Common myeloid progenitor, CD34-positive (primary cell): ENCODE results near the gene DYNLT3. TPM values are rescaled to one million over a fixed set of nuclear protein-coding genes. Genes with fewer than 3 reads are reported as not detected.

Experiments
- CTCF ChIA-PET: fragments of 350-600 bp; sonication (Branson Sonifier 250); formaldehyde crosslinking; loops from one replicate; lab custom pipeline; 2021; ENCODE audit warnings: antibody characterized with exemption; lab: Charles Lee
- POLR2A ChIA-PET: fragments of 350-600 bp; sonication (Branson Sonifier 250); formaldehyde crosslinking; loops from one replicate; lab custom pipeline; 2021; ENCODE audit warnings: antibody characterized with exemption; lab: Charles Lee
- DNase-seq, 3 donors: peaks; one replicate each; pipeline versions ENCODE4 v3.0.0 to v3.0.0-alpha.2; 2013
- H3K27ac ChIP-seq, 2 experiments: 1 replicate in 1 of 2; 2 replicates in 1 of 2; pipeline ENCODE4 v1.7.0; 2013; ENCODE audit warnings: inconsistent platforms in 2 of 2, low read length in 2 of 2, mild to moderate bottlenecking in 2 of 2, low read depth in 1 of 2, moderate library complexity in 1 of 2; ENCODE audit not compliant: severe bottlenecking in 2 of 2, insufficient read depth in 1 of 2, poor library complexity in 1 of 2
- H3K27me3 ChIP-seq, 5 experiments: replicated peaks in 2 of 5; 1 replicate in 3 of 5; 2 replicates in 2 of 5; pipeline versions ENCODE4 v1.6.1 to v1.7.0; 2013; ENCODE audit warnings: low read length in 4 of 5, mild to moderate bottlenecking in 2 of 5, moderate library complexity in 2 of 5, inconsistent platforms in 1 of 5; ENCODE audit not compliant: insufficient read depth in 5 of 5, control insufficient read depth in 4 of 5
- H3K36me3 ChIP-seq, 4 experiments: 1 replicate in 2 of 4; 2 replicates in 2 of 4; pipeline versions ENCODE4 v1.6.1 to v1.7.0; 2013; ENCODE audit warnings: low read length in 3 of 4, control low read depth in 1 of 4, mild to moderate bottlenecking in 1 of 4; ENCODE audit not compliant: control insufficient read depth in 4 of 4, insufficient read depth in 4 of 4
- H3K4me1 ChIP-seq, 4 experiments: 1 replicate in 3 of 4; 2 replicates in 1 of 4; pipeline versions ENCODE4 v1.6.1 to v1.7.1; 2013; ENCODE audit warnings: low read length in 3 of 4, mild to moderate bottlenecking in 3 of 4, control low read depth in 1 of 4, inconsistent platforms in 1 of 4, moderate library complexity in 1 of 4; ENCODE audit not compliant: control insufficient read depth in 4 of 4, insufficient read depth in 4 of 4; ENCODE audit errors: control extremely low read depth in 1 of 4
- H3K4me3 ChIP-seq, 7 experiments: 1 replicate in 4 of 7; 2 replicates in 3 of 7; pipeline versions ENCODE4 v1.5.1 to v1.7.0; 2013; ENCODE audit warnings: mild to moderate bottlenecking in 7 of 7, low read length in 6 of 7, moderate library complexity in 6 of 7, inconsistent platforms in 2 of 7, low read depth in 2 of 7, control low read depth in 1 of 7; ENCODE audit not compliant: insufficient read depth in 4 of 7, control insufficient read depth in 1 of 7; ENCODE audit errors: extremely low read depth in 1 of 7
- H3K9me3 ChIP-seq, 5 experiments: 1 replicate in 4 of 5; 2 replicates in 1 of 5; pipeline versions ENCODE4 v1.6.1 to v1.7.1; 2013; ENCODE audit warnings: low read length in 4 of 5, mild to moderate bottlenecking in 2 of 5, inconsistent platforms in 1 of 5, low read depth in 1 of 5, moderate library complexity in 1 of 5; ENCODE audit not compliant: control insufficient read depth in 4 of 5, insufficient read depth in 2 of 5; ENCODE audit errors: control extremely low read depth in 1 of 5
- WGBS: methylation state at CpG from one replicate; pipeline ENCODE4 v1.1.5; 2013; ENCODE audit not compliant: insufficient coverage; 5-methylcytosine and 5-hydroxymethylcytosine counted together
- polyA plus RNA-seq: library from polyadenylated mRNA; unstranded; fragments of 120-200 nt; gene quantifications from one replicate; pipeline ENCODE4 v1.2.1, GENCODE V29; 2013

The DYNLT3 gene, protein sequence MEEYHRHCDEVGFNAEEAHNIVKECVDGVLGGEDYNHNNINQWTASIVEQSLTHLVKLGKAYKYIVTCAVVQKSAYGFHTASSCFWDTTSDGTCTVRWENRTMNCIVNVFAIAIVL
- 30.2 TPM for polyA plus RNA-seq

GRCh38 chrX:37846934-37847732, at the start of gene DYNLT3:
TSS of gene DYNLT3 (minus strand) at chrX:37847571. CDS start at chrX:37847510, 61 bp downstream.
- H3K4me1 ChIP-seq = peaks cover 0 to 4% (median 3%) of the 10 kb centered on the region in 4 experiments
- peak within 1 kb of the TSS in 1 of 2 experiments; percentile 49 for H3K27ac ChIP-seq
- no peaks in the 10 kb centered on the region for H3K9me3 ChIP-seq
- H3K36me3 ChIP-seq = no peaks in the 10 kb centered on the region
- peak; percentile 63 to 85 (median 79) for DNase-seq
- ChIA-PET CTCF (no interaction called here), POLR2A (no interaction called here)
- H3K27me3 ChIP-seq = peaks cover 0 to 2% (median 0%) of the 10 kb centered on the region in 5 experiments
- H3K4me3 ChIP-seq = peak within 1 kb of the TSS; percentile 61 to 80 (median 66)
- WGBS = 30% methylated on average over 50 of the region's 67 CpGs

GRCh38 chrX:37896511-37896890, 49.1 kb upstream of the DYNLT3 start:
- no peak for DNase-seq
- H3K36me3 ChIP-seq = no peaks in the 10 kb centered on the region
- H3K4me3 ChIP-seq = no peak overlapping the region
- WGBS = 67% methylated on average over 1 of the region's 1 CpG
- no peak overlapping the region for H3K27ac ChIP-seq
- H3K27me3 ChIP-seq = peaks cover 0 to 5% (median 0%) of the 10 kb centered on the region in 5 experiments
- ChIA-PET POLR2A (no interaction called here), CTCF (interaction anchor here (1.6 kb wide), 1 partner anchor 386 kb away, joined by 3 read pairs; no protein-coding TSS in a partner anchor)
- H3K9me3 ChIP-seq = no peaks in the 10 kb centered on the region
- no peaks in the 10 kb centered on the region for H3K4me1 ChIP-seq

GRCh38 chrX:37895795-37896510, 48.6 kb upstream of the DYNLT3 start:
- Histone ChIP-seq H3K4me3 (no peak overlapping the region), H3K27ac (no peak overlapping the region), H3K36me3 (no peaks in the 10 kb centered on the region), H3K27me3 (no peaks in the 10 kb centered on the region), H3K9me3 (no peaks in the 10 kb centered on the region), H3K4me1 (no peaks in the 10 kb centered on the region)
- ChIA-PET CTCF (no interaction called here), POLR2A (no interaction called here)
- no peak for DNase-seq

GRCh38 chrX:37894725-37895124, 47.4 kb upstream of the DYNLT3 start:
- H3K27me3 ChIP-seq = no peaks in the 10 kb centered on the region
- CTCF ChIA-PET = no interaction called here
- no peak for DNase-seq

DNA sequence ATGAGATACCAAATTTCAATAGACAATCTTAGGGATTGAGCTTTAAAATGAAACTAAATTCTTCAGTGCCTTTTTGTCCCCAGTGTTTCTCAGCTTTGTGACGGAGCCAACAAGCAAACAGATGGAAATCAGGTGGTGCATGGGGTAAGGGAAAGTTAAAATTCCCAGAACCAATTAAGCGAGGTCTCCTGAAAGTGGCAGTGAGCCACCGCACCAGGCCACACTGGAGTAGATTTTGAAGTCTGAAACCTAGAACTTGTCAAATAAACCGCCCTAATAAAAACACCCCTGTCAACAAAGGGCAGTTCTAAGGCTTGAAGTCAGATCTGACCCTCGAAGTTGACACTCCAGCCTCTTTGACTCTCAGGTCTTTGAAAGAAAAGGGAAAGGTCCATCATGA, 40.6 kb upstream of the DYNLT3 start:
- 85% methylated on average over 3 of the region's 5 CpGs for WGBS
- H3K27ac ChIP-seq = no peak overlapping the region
- ChIA-PET POLR2A (no interaction called here), CTCF (no interaction called here)
- no peak for DNase-seq
- H3K36me3 ChIP-seq = no peaks in the 10 kb centered on the region
- H3K27me3 ChIP-seq = no peaks in the 10 kb centered on the region
- no peak overlapping the region for H3K4me3 ChIP-seq
- H3K4me1 ChIP-seq = no peaks in the 10 kb centered on the region
- H3K9me3 ChIP-seq = no peaks in the 10 kb centered on the region

More at GRCh38 chrX:37894725-37895124, 47.4 kb upstream of the DYNLT3 start:
- Histone ChIP-seq H3K27ac (no peak overlapping the region), H3K9me3 (no peaks in the 10 kb centered on the region), H3K4me1 (no peaks in the 10 kb centered on the region), H3K4me3 (no peak overlapping the region), H3K36me3 (no peaks in the 10 kb centered on the region)
- 55% methylated on average over 3 of the region's 3 CpGs for WGBS
- POLR2A ChIA-PET = interaction anchor here (0.5 kb wide), 1 partner anchor 170 kb away, joined by 3 read pairs; no protein-coding TSS in a partner anchor

GRCh38 chrX:37887347-37887746, 40.0 kb upstream of the DYNLT3 start:
- CTCF ChIA-PET = no interaction called here

GRCh38 chrX:37883196-37883595, 35.8 kb upstream of the DYNLT3 start:
- Histone ChIP-seq H3K36me3 (no peaks in the 10 kb centered on the region), H3K27ac (no peak overlapping the region), H3K27me3 (no peaks in the 10 kb centered on the region), H3K4me1 (no peaks in the 10 kb centered on the region), H3K4me3 (no peak overlapping the region), H3K9me3 (no peaks in the 10 kb centered on the region)
- ChIA-PET POLR2A (no interaction called here), CTCF (no interaction called here)
- no peak for DNase-seq
- 75% methylated on average over 1 of the region's 2 CpGs for WGBS

More at GRCh38 chrX:37887347-37887746, 40.0 kb upstream of the DYNLT3 start:
- no peaks in the 10 kb centered on the region for H3K36me3 ChIP-seq
- POLR2A ChIA-PET = no interaction called here
- no peak for DNase-seq
- no peaks in the 10 kb centered on the region for H3K4me1 ChIP-seq
- H3K9me3 ChIP-seq = no peaks in the 10 kb centered on the region
- no peaks in the 10 kb centered on the region for H3K27me3 ChIP-seq
- no peak overlapping the region for H3K4me3 ChIP-seq
- no peak overlapping the region for H3K27ac ChIP-seq
- WGBS = 50% methylated on average over 1 of the region's 1 CpG
